Neural cell (in vitro differentiated cells): ENCODE data around the gene SGMS2. TPM values are rescaled to one million over a fixed set of nuclear protein-coding genes. Genes with fewer than 3 reads are reported as not detected.

Source experiments
- H2AFZ ChIP-seq: fragments of 200-600, 300-800 bp; sonication (generic), shearing (Covaris generic); 2 replicates; pipeline ENCODE4 v1.6.0; 2014; ENCODE audit warnings: low read depth, mild to moderate bottlenecking, antibody characterized with exemption, low read length, moderate library complexity
- H3F3A ChIP-seq: fragments of 200-600 bp; shearing (Covaris generic); 2 replicates; pipeline ENCODE4 v1.6.1; 2016; ENCODE audit warnings: mild to moderate bottlenecking, moderate library complexity, mixed read lengths, antibody characterized with exemption, low read length; ENCODE audit not compliant: insufficient read depth, poor library complexity, severe bottlenecking
- H3K27ac ChIP-seq: fragments of 200-600, 300-800 bp; sonication (generic), shearing (Covaris generic); 2 replicates; pipeline ENCODE4 v1.5.1; 2014; ENCODE audit warnings: mild to moderate bottlenecking, low read length, moderate library complexity
- H3K27me3 ChIP-seq: fragments of 300-800, 200-600 bp; sonication (generic), shearing (Covaris generic); 2 replicates; pipeline ENCODE4 v1.6.0; 2014; ENCODE audit warnings: mild to moderate bottlenecking, low read depth, low read length, moderate library complexity; ENCODE audit not compliant: insufficient read depth
- H3K36me3 ChIP-seq: fragments of 300-800, 200-600 bp; sonication (generic), shearing (Covaris generic); 2 replicates; pipeline ENCODE4 v1.5.1; 2014; ENCODE audit warnings: mild to moderate bottlenecking, antibody characterized with exemption, low read length, moderate library complexity; ENCODE audit not compliant: insufficient read depth
- H3K4me2 ChIP-seq: fragments of 300-800, 200-600 bp; sonication (generic), shearing (Covaris generic); 2 replicates; pipeline ENCODE4 v1.6.0; 2014; ENCODE audit warnings: mild to moderate bottlenecking, low read length
- H3K4me3 ChIP-seq: fragments of 300-800, 200-600 bp; sonication (generic), shearing (Covaris generic); 2 replicates; pipeline ENCODE4 v1.5.1; 2014; ENCODE audit warnings: mild to moderate bottlenecking, low read length, moderate library complexity
- H3K79me2 ChIP-seq: fragments of 200-600 bp; shearing (Covaris generic); replicated peaks from 2 replicates; pipeline ENCODE4 v1.6.0; 2014; ENCODE audit warnings: mild to moderate bottlenecking, low read length, moderate library complexity; ENCODE audit not compliant: insufficient read depth
- H3K9ac ChIP-seq: fragments of 300-800, 200-600 bp; sonication (generic), shearing (Covaris generic); 2 replicates; pipeline ENCODE4 v1.6.1; 2016; ENCODE audit warnings: mild to moderate bottlenecking, low read length, mixed read lengths
- H3K9me2 ChIP-seq: fragments of 200-600 bp; shearing (Covaris generic); 2 replicates; pipeline ENCODE4 v1.6.1; 2016; ENCODE audit warnings: mild to moderate bottlenecking, low read length, mixed read lengths; ENCODE audit not compliant: insufficient read depth
- H3K9me3 ChIP-seq: fragments of 200-600, 300-800 bp; sonication (generic), shearing (Covaris generic); 2 replicates; pipeline ENCODE4 v1.6.1; 2016; ENCODE audit warnings: mild to moderate bottlenecking, mixed run types, low read length, moderate library complexity, mixed read lengths
- H4K20me1 ChIP-seq: fragments of 200-600 bp; shearing (Covaris generic); 2 replicates; pipeline ENCODE4 v1.6.1; 2016; ENCODE audit warnings: mild to moderate bottlenecking, mixed run types; ENCODE audit not compliant: insufficient read depth
- CTCF ChIP-seq: fragments of 450-650 bp; IDR thresholded peaks from 2 replicates; pipeline ENCODE4 v1.5.1; 2014; ENCODE audit warnings: antibody characterized with exemption, mild to moderate bottlenecking, moderate library complexity; ENCODE audit not compliant: poor library complexity, severe bottlenecking
- EP300 ChIP-seq: fragments of 450-650 bp; conservative IDR thresholded peaks from 2 replicates; pipeline ENCODE4 v1.6.1; 2014; ENCODE audit warnings: antibody characterized with exemption, mild to moderate bottlenecking, moderate library complexity; ENCODE audit not compliant: poor library complexity, severe bottlenecking
- EZH2 ChIP-seq: fragments of 200-600, 300-800 bp; shearing (Covaris generic), sonication (generic); IDR thresholded peaks from 2 replicates; pipeline ENCODE4 v1.6.1; 2014; ENCODE audit warnings: antibody characterized with exemption, low read length, borderline replicate concordance, mild to moderate bottlenecking; ENCODE audit not compliant: insufficient read depth, poor library complexity, severe bottlenecking
- MXI1 ChIP-seq: fragments of 450-650 bp; conservative IDR thresholded peaks from 2 replicates; pipeline ENCODE4 v1.6.1; 2014; ENCODE audit warnings: antibody characterized with exemption, mild to moderate bottlenecking; ENCODE audit not compliant: poor library complexity, severe bottlenecking
- POLR2AphosphoS5 ChIP-seq: IDR thresholded peaks from 2 replicates; pipeline ENCODE4 v1.6.1; 2012
- RAD21 ChIP-seq: fragments of 450-650 bp; conservative IDR thresholded peaks from 2 replicates; pipeline ENCODE4 v1.6.1; 2014; ENCODE audit warnings: antibody characterized with exemption, mild to moderate bottlenecking, moderate library complexity
- REST ChIP-seq: IDR thresholded peaks from 2 replicates; pipeline ENCODE4 v1.6.1; 2012; ENCODE audit warnings: borderline replicate concordance
- SMC3 ChIP-seq: fragments of 450-650 bp; conservative IDR thresholded peaks from 2 replicates; pipeline ENCODE4 v1.6.1; 2014; ENCODE audit warnings: antibody characterized with exemption, mild to moderate bottlenecking, moderate library complexity; ENCODE audit not compliant: poor library complexity
- TAF1 ChIP-seq: IDR thresholded peaks from 2 replicates; pipeline ENCODE4 v1.6.1; 2012; ENCODE audit warnings: low read depth
- polyA plus RNA-seq: library from polyadenylated mRNA; depleted of rRNA; stranded (reverse); fragments of >200 nt; gene quantifications from 2 replicates; pipeline ENCODE4 v1.2.3, GENCODE V29; 2014

The SGMS2 gene
- polyA plus RNA-seq, 1 donor from 2014 or later = 0.15 TPM

GRCh38 chr4:107799669-107800450, 24.9 kb upstream of the SGMS2 start:
- Histone ChIP-seq H2AFZ (no peak overlapping the region), H4K20me1 (no peaks in the 10 kb centered on the region), H3K79me2 (no peaks in the 10 kb centered on the region), H3F3A (no peaks in the 10 kb centered on the region), H3K4me3 (no peak overlapping the region), H3K27ac (no peak overlapping the region), H3K9ac (no peak overlapping the region), H3K27me3 (no peaks in the 10 kb centered on the region), H3K36me3 (no peaks in the 10 kb centered on the region), H3K9me3 (no peaks in the 10 kb centered on the region), H3K4me2 (no peak overlapping the region), H3K9me2 (no peaks in the 10 kb centered on the region)
- TF ChIP-seq CTCF = no peak
- no peak for TF ChIP-seq MXI1
- TF ChIP-seq RAD21 = no peak
- TF ChIP-seq POLR2AphosphoS5 = no peak
- no peak for TF ChIP-seq EP300
- no peak for TF ChIP-seq TAF1
- no peak for TF ChIP-seq EZH2
- TF ChIP-seq REST = no peak
- no peak for TF ChIP-seq SMC3

GRCh38 chr4:107800706-107801105, 24.0 kb upstream of the SGMS2 start:
- no peak overlapping the region for H2AFZ ChIP-seq
- H3K9ac ChIP-seq = no peak overlapping the region
- H3K9me3 ChIP-seq = no peaks in the 10 kb centered on the region
- H3K36me3 ChIP-seq = no peaks in the 10 kb centered on the region
- H3K27me3 ChIP-seq = no peaks in the 10 kb centered on the region
- H4K20me1 ChIP-seq = no peaks in the 10 kb centered on the region
- no peaks in the 10 kb centered on the region for H3K9me2 ChIP-seq
- H3K79me2 ChIP-seq = no peaks in the 10 kb centered on the region
- H3K4me2 ChIP-seq = no peak overlapping the region
- TF ChIP-seq MXI1 = no peak
- TF ChIP-seq EP300 = no peak
- no peak for TF ChIP-seq RAD21
- no peak for TF ChIP-seq CTCF
- TF ChIP-seq REST = no peak
- H3K27ac ChIP-seq = no peak overlapping the region
- H3K4me3 ChIP-seq = no peak overlapping the region
- no peaks in the 10 kb centered on the region for H3F3A ChIP-seq
